Subcutaneous adipose tissue (tissue), 4 donors: ENCODE results near the gene TMEM88. TPM values are rescaled to one million over a fixed set of nuclear protein-coding genes. Genes with fewer than 3 reads are reported as not detected.

Experiments used
- total RNA-seq, 4 donors: library from RNA; depleted of rRNA; stranded (reverse); fragments of >200 nt; gene quantifications; one replicate each; pipeline ENCODE4 v1.1.0, GENCODE V29; 2016
- TF ChIP-seq, protein P1 (sequence below): fragments of 450-650 bp; IDR thresholded peaks from one replicate; pipeline ENCODE4 v1.5.1; 2016; ENCODE audit warnings: low read depth, mild to moderate bottlenecking, control low read depth, antibody characterized with exemption, moderate library complexity

The TMEM88 gene
- total RNA-seq, 4 donors from 2014 or later: 1.0 to 16.0 (median 10.8) TPM

GRCh38 chr17:7857713-7858521, 3.1 kb downstream of the TMEM88 start, which contains the start of gene CYB5D1:
TSS of gene CYB5D1 (plus strand) at chr17:7858003. CDS start at chr17:7858135, 132 bp downstream.
- TF ChIP-seq, protein P1, sequence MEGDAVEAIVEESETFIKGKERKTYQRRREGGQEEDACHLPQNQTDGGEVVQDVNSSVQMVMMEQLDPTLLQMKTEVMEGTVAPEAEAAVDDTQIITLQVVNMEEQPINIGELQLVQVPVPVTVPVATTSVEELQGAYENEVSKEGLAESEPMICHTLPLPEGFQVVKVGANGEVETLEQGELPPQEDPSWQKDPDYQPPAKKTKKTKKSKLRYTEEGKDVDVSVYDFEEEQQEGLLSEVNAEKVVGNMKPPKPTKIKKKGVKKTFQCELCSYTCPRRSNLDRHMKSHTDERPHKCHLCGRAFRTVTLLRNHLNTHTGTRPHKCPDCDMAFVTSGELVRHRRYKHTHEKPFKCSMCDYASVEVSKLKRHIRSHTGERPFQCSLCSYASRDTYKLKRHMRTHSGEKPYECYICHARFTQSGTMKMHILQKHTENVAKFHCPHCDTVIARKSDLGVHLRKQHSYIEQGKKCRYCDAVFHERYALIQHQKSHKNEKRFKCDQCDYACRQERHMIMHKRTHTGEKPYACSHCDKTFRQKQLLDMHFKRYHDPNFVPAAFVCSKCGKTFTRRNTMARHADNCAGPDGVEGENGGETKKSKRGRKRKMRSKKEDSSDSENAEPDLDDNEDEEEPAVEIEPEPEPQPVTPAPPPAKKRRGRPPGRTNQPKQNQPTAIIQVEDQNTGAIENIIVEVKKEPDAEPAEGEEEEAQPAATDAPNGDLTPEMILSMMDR: no peak

DNA sequence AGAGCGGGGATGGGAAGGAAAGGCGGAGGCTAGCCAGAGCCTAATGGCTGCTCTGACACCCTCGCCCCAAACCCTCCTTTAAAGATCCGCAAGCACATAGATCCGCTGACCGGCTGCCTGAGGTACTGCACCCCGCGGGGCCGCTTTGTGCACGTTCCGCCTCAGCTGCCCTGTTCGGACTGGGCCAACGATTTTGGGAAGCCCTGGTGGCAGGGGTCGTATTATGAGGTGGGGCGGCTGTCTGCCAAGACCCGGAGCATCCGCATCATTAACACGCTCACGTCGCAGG, 3.6 kb downstream of the TMEM88 start:
- TF ChIP-seq, protein P1: no peak

GRCh38 chr17:7859028-7859427, 4.2 kb downstream of the TMEM88 start:
- TF ChIP-seq, protein P1: no peak

DNA sequence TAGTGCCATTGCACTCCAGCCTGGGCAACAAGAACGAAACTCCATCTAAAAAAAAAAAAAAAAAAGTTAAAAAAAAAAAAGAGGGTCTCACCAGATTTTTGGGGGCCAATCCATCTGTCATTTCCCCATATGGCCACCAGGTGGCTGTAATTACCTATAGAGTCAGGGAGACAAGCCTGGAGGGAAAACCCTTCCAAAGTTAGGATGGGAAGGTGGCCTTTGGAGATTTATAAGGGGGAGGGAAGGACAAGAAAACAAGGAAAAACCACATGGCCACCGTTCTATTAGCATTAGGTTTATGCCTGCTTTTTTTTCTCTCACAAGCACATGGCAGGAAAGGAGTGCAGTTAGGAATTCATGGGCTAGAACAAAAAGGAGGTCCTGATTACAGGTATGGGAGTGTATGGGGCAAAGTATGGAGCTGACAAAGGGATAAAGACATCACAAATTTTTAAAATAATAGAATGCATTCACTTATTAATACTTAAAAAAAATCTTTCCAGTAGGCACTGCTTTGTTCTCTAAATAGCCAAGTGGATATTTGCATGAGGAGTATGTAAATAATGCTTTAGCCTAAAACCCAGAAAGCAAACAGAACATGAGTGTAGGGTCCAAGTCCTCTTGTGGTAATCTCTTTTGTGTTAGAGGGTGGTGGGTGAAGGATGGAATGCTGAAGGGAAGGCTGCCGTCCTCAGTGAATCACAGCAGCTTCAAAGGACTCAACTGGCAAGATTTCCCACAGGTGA, 8.0 kb downstream of the TMEM88 start:
- TF ChIP-seq, protein P1: no peak

DNA sequence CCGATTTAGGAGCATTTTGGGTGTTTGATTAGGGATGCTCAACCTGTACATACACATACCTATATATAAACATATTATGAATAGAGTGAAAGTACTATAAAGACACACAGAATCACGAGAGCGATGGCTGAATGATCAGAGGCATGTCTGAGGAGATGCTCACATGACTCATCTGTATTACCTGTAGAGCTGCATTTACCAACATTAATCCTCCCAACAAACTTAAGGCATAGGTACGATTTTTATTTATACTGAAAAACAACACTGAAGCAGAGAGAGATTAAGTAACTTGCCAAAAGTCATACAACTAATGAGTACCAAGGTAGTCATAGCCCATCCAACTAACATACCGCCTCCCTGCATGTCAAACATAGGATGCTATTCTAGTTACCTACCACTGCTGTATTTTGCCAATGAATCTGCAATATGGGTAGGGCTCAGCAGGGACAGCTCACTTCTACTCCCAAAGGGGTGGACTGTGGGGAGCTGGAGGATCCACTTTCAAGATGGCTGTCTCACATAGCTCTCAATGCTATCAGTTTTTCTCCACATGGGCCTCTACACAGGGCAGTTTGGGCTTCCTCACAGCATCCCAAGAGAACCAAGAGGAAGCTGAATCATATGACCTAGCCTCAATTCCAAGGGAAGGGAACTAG, 10.3 kb downstream of the TMEM88 start:
- TF ChIP-seq, protein P1: no peak

DNA sequence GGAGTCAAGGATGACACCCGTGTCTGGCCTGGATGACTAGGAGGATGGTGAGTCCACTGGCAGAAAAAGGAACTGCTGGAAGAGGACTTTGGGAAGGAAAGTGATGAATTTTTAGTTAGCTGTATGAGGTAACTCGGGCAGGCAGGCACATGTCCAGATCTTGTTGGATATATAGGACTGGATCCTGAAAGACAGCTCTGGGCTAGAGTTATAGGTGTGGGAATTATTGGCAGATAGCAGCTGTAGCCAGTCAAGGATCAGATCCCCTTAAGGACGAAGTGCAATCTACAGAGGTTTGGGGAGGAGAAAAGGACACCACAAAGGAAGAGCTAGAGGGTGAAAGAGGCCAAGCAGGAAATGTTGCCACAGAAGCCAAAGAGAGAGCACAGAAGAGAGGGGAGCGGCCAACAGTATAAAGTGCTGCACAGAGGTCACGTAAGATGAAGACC, 13.0 kb downstream of the TMEM88 start:
- TF ChIP-seq, protein P1: no peak

GRCh38 chr17:7873051-7873450, 18.2 kb downstream of the TMEM88 start:
- TF ChIP-seq, protein P1: no peak
